ENCODE results near the gene SLC36A3. TPM values are rescaled to one million over a fixed set of nuclear protein-coding genes. Genes with fewer than 3 reads are reported as not detected.

The SLC36A3 gene
- total and polyA plus RNA-seq, 2 of the 8 experiments (the other 6 are each of a cell fraction or from before 2014, with no cell fraction given) = not detected

DNA sequence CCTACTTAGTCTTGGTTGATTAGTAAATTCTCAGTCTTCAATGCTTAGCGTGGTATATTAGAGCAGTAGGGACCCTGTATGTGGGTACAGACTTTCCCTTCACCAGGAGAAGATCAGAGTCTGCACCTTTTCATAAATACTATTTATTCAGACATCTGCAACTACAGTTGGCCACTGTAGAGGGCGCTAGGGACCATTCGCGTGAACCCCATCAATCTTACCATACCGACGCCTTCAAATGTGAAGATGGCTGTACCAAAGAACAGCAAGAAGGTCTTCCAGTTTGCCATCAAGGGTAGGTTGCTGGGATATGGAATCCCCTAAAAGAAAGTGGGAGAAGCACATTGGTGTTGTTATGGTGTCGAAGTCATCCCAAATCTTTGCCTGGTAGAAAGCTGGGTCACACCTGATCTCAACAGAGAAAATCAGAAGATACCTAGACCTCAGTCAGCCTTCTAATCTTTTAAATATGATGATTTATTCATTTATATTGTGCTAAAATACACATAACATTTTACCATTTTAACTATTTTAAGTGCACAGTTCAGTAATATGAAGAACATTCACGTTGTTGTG lies 19.1 kb downstream of the SLC36A3 start (continued):
- no peak for TF ChIP-seq GABPA (IDR thresholded peaks at IDR 0.05; ENCODE audit: borderline replicate concordance, insufficient read depth, low read length)

Measured in H1 (cell line).